BJ (cell line): ENCODE data around the gene TRAF7. TPM values are rescaled to one million over a fixed set of nuclear protein-coding genes. Genes with fewer than 3 reads are reported as not detected.

Source experiments
- CTCF ChIA-PET: fragments of 350-600 bp; formaldehyde crosslinking; extraction: SDS; loops from one replicate; lab custom pipeline; 2021; ENCODE audit warnings: antibody characterized with exemption, inconsistent platforms; lab: Yijun Ruan, JAX
- POLR2A ChIA-PET: fragments of 300-600 bp; sonication (Branson Sonifier 250); formaldehyde crosslinking; extraction: SDS; loops from one replicate; lab custom pipeline; 2021; ENCODE audit warnings: antibody characterized with exemption; lab: Charles Lee
- DNase-seq: peaks from one replicate; pipeline ENCODE4 v3.0.0-alpha.2; 2011; ENCODE audit warnings: low read depth
- H3K27me3 ChIP-seq: 2 replicates; pipeline ENCODE4 v1.6.0; 2011; ENCODE audit warnings: low read length; ENCODE audit not compliant: control insufficient read depth, insufficient read depth
- H3K36me3 ChIP-seq: 2 replicates; pipeline ENCODE4 v1.5.1; 2011; ENCODE audit warnings: low read length; ENCODE audit not compliant: control insufficient read depth, insufficient read depth
- H3K4me3 ChIP-seq: 2 replicates; pipeline ENCODE4 v1.5.1; 2011; ENCODE audit warnings: low read depth, mild to moderate bottlenecking, control low read depth, low read length
- CTCF ChIP-seq: IDR thresholded peaks from 2 replicates; pipeline ENCODE4 v1.5.1; 2011; ENCODE audit warnings: low read depth, mild to moderate bottlenecking, control low read depth, inconsistent platforms, low read length, moderate library complexity; ENCODE audit not compliant: insufficient read depth
- polyA plus RNA-seq: library from polyadenylated mRNA; depleted of rRNA; stranded (reverse); fragments of >200 nt; gene quantifications from 2 replicates; pipeline ENCODE4 v1.2.3, GENCODE V29; 2011

Gene TRAF7
- polyA plus RNA-seq, 1 experiment: 68.1 TPM

GRCh38 chr16:2157480-2158261, 2.1 kb downstream of the TRAF7 start:
- ChIA-PET POLR2A (no interaction called here), CTCF (no interaction called here)
- DNase-seq: no peak
- no peaks in the 10 kb centered on the region for H3K27me3 ChIP-seq
- H3K36me3 ChIP-seq: peaks cover 13% of the 10 kb centered on the region
- no peak for TF ChIP-seq CTCF
- H3K4me3 ChIP-seq: no peak overlapping the region

GRCh38 chr16:2158262-2158638, 2.7 kb downstream of the TRAF7 start:
- ChIA-PET POLR2A (no interaction called here), CTCF (no interaction called here)
- Histone ChIP-seq H3K4me3 (no peak overlapping the region), H3K36me3 (peaks cover 7% of the 10 kb centered on the region), H3K27me3 (no peaks in the 10 kb centered on the region)
- no peak for TF ChIP-seq CTCF
- DNase-seq: no peak

- no peak for TF ChIP-seq CTCF
- Histone ChIP-seq H3K36me3 (peaks cover 5% of the 10 kb centered on the region; the same call in 1 of the 2 replicates), H3K4me3 (no peak overlapping the region), H3K27me3 (no peaks in the 10 kb centered on the region)
- CTCF ChIA-PET: interaction anchor here (0.5 to 1.1 kb wide), 3 partner anchors 19 to 438 kb away, joined by 3 read pairs; no protein-coding TSS in a partner anchor
- DNase-seq: no peak
- POLR2A ChIA-PET: no interaction called here
Measured at GRCh38 chr16:2159175-2159838, 3.7 kb downstream of the TRAF7 start.

- DNase-seq: no peak
- peaks cover 9% of the 10 kb centered on the region for H3K36me3 ChIP-seq
- ChIA-PET CTCF (interaction anchor here (0.8 kb wide), 1 partner anchor 8 kb away, joined by 3 read pairs; no protein-coding TSS in a partner anchor), POLR2A (no interaction called here)
- no peaks in the 10 kb centered on the region for H3K27me3 ChIP-seq
- no peak for TF ChIP-seq CTCF
- no peak overlapping the region for H3K4me3 ChIP-seq
Measured at GRCh38 chr16:2160915-2161551, 5.5 kb downstream of the TRAF7 start.

GRCh38 chr16:2161911-2162310, 6.3 kb downstream of the TRAF7 start:
- Histone ChIP-seq H3K36me3 (peaks cover 13% of the 10 kb centered on the region), H3K4me3 (no peak overlapping the region), H3K27me3 (no peaks in the 10 kb centered on the region)
- TF ChIP-seq CTCF: no peak
- CTCF ChIA-PET: no interaction called here
- POLR2A ChIA-PET: no interaction called here
- no peak for DNase-seq
